A549 (cell line): ENCODE measurements around the gene SGPL1. TPM values are rescaled to one million over a fixed set of nuclear protein-coding genes. Genes with fewer than 3 reads are reported as not detected.

Source experiments
- ATOH8 ChIP-seq: fragments of 250-450 bp; sonication (Bioruptor Pico); IDR thresholded peaks from 2 replicates; pipeline ENCODE4 v1.5.0; 2020; ENCODE audit warnings: low read depth, mild to moderate bottlenecking, moderate library complexity
- BCL3 ChIP-seq: fragments of >200 bp; sonication (Bioruptor Twin); formaldehyde crosslinking; IDR thresholded peaks from 3 replicates; pipeline ENCODE4 v1.6.1; 2016
- BHLHE40 ChIP-seq: IDR thresholded peaks from 2 replicates; pipeline ENCODE4 v1.6.1; 2012; ENCODE audit warnings: low read depth, low read length, inconsistent platforms
- CBX8 ChIP-seq: fragments of 200-600 bp; sonication (generic); IDR thresholded peaks from 2 replicates; pipeline ENCODE4 v1.6.1; 2016
- CTCF ChIP-seq: fragments of >200 bp; sonication (Bioruptor Twin); formaldehyde crosslinking; IDR thresholded peaks from 3 replicates; pipeline ENCODE4 v1.5.1; 2016
- EP300 ChIP-seq, 2 experiments: fragments of >200 bp; sonication (Bioruptor Twin); formaldehyde crosslinking; IDR thresholded peaks; 2 replicates in 1 of 2; 3 replicates in 1 of 2; pipeline ENCODE4 v1.6.1; 2016 to 2017
- ESRRA ChIP-seq: fragments of 150-350 bp; IDR thresholded peaks from 2 replicates; pipeline ENCODE4 v1.6.1; 2014; ENCODE audit warnings: mild to moderate bottlenecking, low read length, borderline replicate concordance
- FOSB ChIP-seq: fragments of 250-450 bp; sonication (Bioruptor Pico); IDR thresholded peaks from 2 replicates; pipeline ENCODE4 v1.5.0; 2020; ENCODE audit warnings: mild to moderate bottlenecking, moderate library complexity
- FOSL2 ChIP-seq, 2 experiments: fragments of 450-650 bp in 1 of 2; fragments of >200 bp in 1 of 2; sonication (Bioruptor Twin) in 1 of 2; formaldehyde crosslinking; IDR thresholded peaks; 2 replicates each; pipeline versions ENCODE4 v1.5.0 to v1.6.1; 2016 to 2020; ENCODE audit warnings: mild to moderate bottlenecking in 1 of 2, moderate library complexity in 1 of 2
- HDAC2 ChIP-seq: fragments of 200-600 bp; sonication (generic); IDR thresholded peaks from 2 replicates; pipeline ENCODE4 v1.6.1; 2016
- HEYL ChIP-seq: fragments of 250-450 bp; sonication (Bioruptor Pico); IDR thresholded peaks from 2 replicates; pipeline ENCODE4 v1.8.0; 2021; ENCODE audit warnings: mild to moderate bottlenecking, moderate library complexity
- HMGXB4 ChIP-seq: fragments of 250-450 bp; sonication (Bioruptor Pico); IDR thresholded peaks from 2 replicates; pipeline ENCODE4 v1.5.0; 2021; ENCODE audit warnings: mild to moderate bottlenecking, moderate library complexity, borderline replicate concordance
- HOXA7 ChIP-seq: fragments of 250-450 bp; sonication (Bioruptor Pico); IDR thresholded peaks from 2 replicates; pipeline ENCODE4 v1.5.0; 2020; ENCODE audit warnings: mild to moderate bottlenecking, moderate library complexity
- JUN ChIP-seq, 2 experiments: fragments of >200 bp; sonication (Bioruptor Twin); formaldehyde crosslinking; IDR thresholded peaks; 2 replicates in 1 of 2; 3 replicates in 1 of 2; pipeline ENCODE4 v1.6.1; 2016 to 2017
- MAFK ChIP-seq: fragments of 450-650 bp; IDR thresholded peaks from 2 replicates; pipeline ENCODE4 v1.6.1; 2014; ENCODE audit not compliant: partially characterized antibody
- MAZ ChIP-seq: fragments of 150-350 bp; IDR thresholded peaks from 2 replicates; pipeline ENCODE4 v1.6.1; 2014; ENCODE audit warnings: antibody characterized with exemption, low read depth, low read length, borderline replicate concordance
- NFE2L2 ChIP-seq: fragments of 150-350 bp; conservative IDR thresholded peaks from 2 replicates; pipeline ENCODE4 v1.6.1; 2014; ENCODE audit warnings: low read length
- NR3C1 ChIP-seq: fragments of >200 bp; sonication (Bioruptor Twin); formaldehyde crosslinking; IDR thresholded peaks from 3 replicates; pipeline ENCODE4 v1.6.1; 2017
- PHF8 ChIP-seq: fragments of 200-600 bp; sonication (generic); IDR thresholded peaks from 2 replicates; pipeline ENCODE4 v1.6.1; 2016; ENCODE audit warnings: low read depth, mild to moderate bottlenecking, antibody characterized with exemption, moderate library complexity, borderline replicate concordance
- RAD21 ChIP-seq, 2 experiments: fragments of >200 bp in 1 of 2; sonication (Bioruptor Twin) in 1 of 2; formaldehyde crosslinking in 1 of 2; IDR thresholded peaks in 1 of 2; conservative IDR thresholded peaks in 1 of 2; 2 replicates in 1 of 2; 3 replicates in 1 of 2; pipeline ENCODE4 v1.6.1; 2012 to 2018; ENCODE audit warnings: inconsistent platforms in 1 of 2
- RFX5 ChIP-seq: fragments of 450-650 bp; IDR thresholded peaks from 2 replicates; pipeline ENCODE4 v1.7.1; 2014; ENCODE audit warnings: antibody characterized with exemption, mild to moderate bottlenecking, moderate library complexity
- SMC3 ChIP-seq: fragments of >200 bp; sonication (Bioruptor Twin); formaldehyde crosslinking; IDR thresholded peaks from 3 replicates; pipeline ENCODE4 v1.6.1; 2018; ENCODE audit warnings: inconsistent platforms
- TP53 ChIP-seq: fragments of 250-450 bp; sonication (Bioruptor Pico); IDR thresholded peaks from 2 replicates; pipeline ENCODE4 v1.5.0; 2021; ENCODE audit warnings: mild to moderate bottlenecking, moderate library complexity
- ZC3H11A ChIP-seq: fragments of 450-650 bp; IDR thresholded peaks from 2 replicates; pipeline ENCODE4 v1.6.1; 2014; ENCODE audit warnings: antibody characterized with exemption, mild to moderate bottlenecking
- ZFP36 ChIP-seq: fragments of 450-650 bp; IDR thresholded peaks from 2 replicates; pipeline ENCODE4 v1.6.1; 2014; ENCODE audit warnings: borderline replicate concordance; ENCODE audit not compliant: partially characterized antibody
- ZNF302 ChIP-seq: fragments of 250-450 bp; sonication (Bioruptor Pico); IDR thresholded peaks from 2 replicates; pipeline ENCODE4 v1.9.0; 2021; ENCODE audit warnings: inconsistent platforms, mild to moderate bottlenecking, moderate library complexity
- ZSCAN20 ChIP-seq: fragments of 250-450 bp; sonication (Bioruptor Pico); IDR thresholded peaks from 2 replicates; pipeline ENCODE4 v1.8.0; 2022; ENCODE audit warnings: mild to moderate bottlenecking, moderate library complexity
- polyA plus RNA-seq, 4 experiments: library from polyadenylated mRNA; depleted of rRNA in 3 of 4; stranded (reverse); fragments of >200 nt; fragmentation: RNase III in 1 of 4; extraction: RNeasy Plus Mini Kit Qiagen cat#74134 plus additional on column Dnase treatment in 1 of 4; gene quantifications; 2 replicates in 3 of 4; 3 replicates in 1 of 4; pipeline ENCODE4 v1.2.3, GENCODE V29; 2011 to 2017
- TF ChIP-seq, protein P1 (sequence below): IDR thresholded peaks from 2 replicates; pipeline ENCODE4 v1.6.1; 2012
- TF ChIP-seq, protein P2 (sequence below): fragments of >200 bp; sonication (Bioruptor Twin); formaldehyde crosslinking; IDR thresholded peaks from 2 replicates; pipeline ENCODE4 v1.6.1; 2016
- TF ChIP-seq, protein P3 (sequence below): IDR thresholded peaks from 2 replicates; pipeline ENCODE4 v1.6.1; 2012; ENCODE audit warnings: low read depth, borderline replicate concordance

SGPL1 gene
- polyA plus RNA-seq, 2 of the 4 experiments (the other 2 are of a cell fraction), result 32.2 to 49.8 TPM

DNA sequence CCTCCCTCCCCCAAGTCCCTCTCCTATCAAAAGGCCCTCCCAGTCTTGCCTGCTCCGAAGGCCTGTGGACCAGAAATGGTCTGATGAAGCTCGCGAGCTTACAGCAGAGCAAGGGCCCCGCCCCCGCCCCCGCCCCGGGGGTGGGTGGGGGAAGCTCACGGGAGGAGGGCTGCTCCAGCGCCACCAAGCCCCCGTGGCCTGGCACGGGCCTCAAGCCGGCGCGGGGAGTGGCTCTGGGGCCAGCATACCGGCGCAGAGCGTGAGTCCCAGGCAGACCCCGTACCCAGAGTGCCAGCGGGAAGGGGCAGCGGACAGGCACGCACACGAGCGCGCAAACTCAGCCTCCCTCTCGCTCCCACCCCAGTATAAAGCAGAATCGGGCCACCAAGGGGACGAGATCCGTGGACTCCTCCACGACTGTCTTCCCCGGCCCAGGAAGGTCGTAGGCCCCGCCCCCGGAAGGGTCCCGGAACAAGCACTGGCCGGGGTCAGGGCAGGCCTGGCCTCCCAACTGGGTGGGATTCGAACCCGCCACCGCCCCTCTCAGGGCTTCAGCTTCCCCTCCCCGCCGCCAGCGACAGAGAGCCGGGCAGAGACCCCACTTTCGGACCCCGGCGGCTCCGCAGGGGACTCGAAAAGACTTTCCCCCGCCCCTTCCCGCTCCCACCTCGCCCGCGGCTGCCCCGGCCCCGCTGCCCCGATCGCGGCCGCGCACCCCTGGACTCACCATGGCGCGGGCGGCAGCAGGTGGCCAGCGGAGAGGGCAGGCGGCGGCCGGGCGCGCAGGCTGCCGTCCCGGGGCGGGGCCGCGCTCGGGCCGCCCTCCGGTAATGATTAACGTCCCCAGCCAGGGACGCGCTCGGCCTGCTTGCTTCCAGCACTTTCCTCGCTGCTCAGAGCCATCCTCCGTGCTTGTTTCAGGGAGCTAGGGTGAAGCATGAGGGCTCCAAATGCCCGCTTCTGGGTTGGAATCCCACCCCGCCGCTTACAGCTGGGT is 72.4 kb downstream of the SGPL1 start, which contains the start of gene PCBD1 (continued):
- TF ChIP-seq ATOH8 (CRISPR knock-in tag) (no peak), CBX8 (no peak), FOSL2 (IDR thresholded peaks at IDR 0.05) (no peak), FOSL2 (CRISPR knock-in tag; IDR thresholded peaks at IDR 0.05) (no peak), NR3C1 (no peak), EP300 (IDR thresholded peaks at IDR 0.05) (no peak), JUN (IDR thresholded peaks at IDR 0.05) (peak; percentile 69 to 79; a peak in 4 of 5 replicates), MAZ (no peak), HOXA7 (CRISPR knock-in tag) (no peak), TP53 (CRISPR knock-in tag) (0 out of 2 replicates have a peak, but pooled peaks have one; percentile 43), ESRRA (no peak), RAD21 (conservative IDR thresholded peaks at IDR 0.05 in 1 of 2, IDR thresholded peaks at IDR 0.05 in 1 of 2) (no peak), RFX5 (no peak), HEYL (CRISPR knock-in tag) (no peak), FOSB (CRISPR knock-in tag) (no peak), BHLHE40 (no peak), HMGXB4 (CRISPR knock-in tag) (no peak), NFE2L2 (no peak), ZNF302 (CRISPR knock-in tag) (no peak), HDAC2 (no peak), CTCF (no peak), PHF8 (peak; percentile 90; the same call in 1 of the 2 replicates), ZSCAN20 (CRISPR knock-in tag) (no peak), SMC3 (no peak), ZFP36 (no peak), BCL3 (peak; percentile 65; the same call in 2 of the 3 replicates), MAFK (no peak), ZC3H11A (no peak)
- TF ChIP-seq, protein P1, sequence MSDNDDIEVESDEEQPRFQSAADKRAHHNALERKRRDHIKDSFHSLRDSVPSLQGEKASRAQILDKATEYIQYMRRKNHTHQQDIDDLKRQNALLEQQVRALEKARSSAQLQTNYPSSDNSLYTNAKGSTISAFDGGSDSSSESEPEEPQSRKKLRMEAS, result peak; percentile 89
- TF ChIP-seq, protein P2, sequence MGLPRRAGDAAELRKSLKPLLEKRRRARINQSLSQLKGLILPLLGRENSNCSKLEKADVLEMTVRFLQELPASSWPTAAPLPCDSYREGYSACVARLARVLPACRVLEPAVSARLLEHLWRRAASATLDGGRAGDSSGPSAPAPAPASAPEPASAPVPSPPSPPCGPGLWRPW, result no peak
- TF ChIP-seq, protein P3, sequence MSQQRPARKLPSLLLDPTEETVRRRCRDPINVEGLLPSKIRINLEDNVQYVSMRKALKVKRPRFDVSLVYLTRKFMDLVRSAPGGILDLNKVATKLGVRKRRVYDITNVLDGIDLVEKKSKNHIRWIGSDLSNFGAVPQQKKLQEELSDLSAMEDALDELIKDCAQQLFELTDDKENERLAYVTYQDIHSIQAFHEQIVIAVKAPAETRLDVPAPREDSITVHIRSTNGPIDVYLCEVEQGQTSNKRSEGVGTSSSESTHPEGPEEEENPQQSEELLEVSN, result peak; percentile 88
